Measurements from ENCODE around the gene IL17RE. TPM values are rescaled to one million over a fixed set of nuclear protein-coding genes. Genes with fewer than 3 reads are reported as not detected.

Gene IL17RE
- total and polyA plus RNA-seq, 2 of the 13 experiments (the other 11 are each of a cell fraction or from before 2014, with no cell fraction given): 14.5 to 24.1 TPM

GRCh38 chr3:9893739-9894138 lies 8.9 kb upstream of the IL17RE start:
- POLR2A ChIA-PET: interaction anchor here (1.7 to 2.3 kb wide), 5 partner anchors 9 to 53 kb away, joined by 3 to 16 read pairs (median 8); partner anchors contain the start of genes CRELD1, IL17RC, IL17RE and RPUSD3
- no peak overlapping the region for H3K27ac ChIP-seq (ENCODE audit: extremely low read length, insufficient read depth, low read length)
- H3K9me3 ChIP-seq (ENCODE audit: low read length): no peaks in the 10 kb centered on the region
- FAIRE-seq (no peak), DNase-seq (ENCODE audit: low spot score) (no peak), ATAC-seq (no peak)
- H3K4me3 ChIP-seq (replicated peaks in 1 of 3; ENCODE audit: insufficient read depth in 1 of 3, low read depth in 2 of 3, low read length in 3 of 3): no peak overlapping the region
- WGBS (ENCODE audit: low lambda C conversion rate): 100% methylated on average over 1 of the region's 1 CpG
- H3K4me2 ChIP-seq (ENCODE audit: low read depth, low read length): no peak overlapping the region
- CTCF ChIA-PET (ENCODE audit: low intra/inter-chr PET ratio, low total read pairs): no interaction called here
- peaks cover 26% of the 10 kb centered on the region for H3K79me2 ChIP-seq (ENCODE audit: insufficient read depth, low read length)
- H3K27me3 ChIP-seq (ENCODE audit: control insufficient read depth in 1 of 2, insufficient read depth in 2 of 2, low read length in 2 of 2): no peaks in the 10 kb centered on the region; a peak in 1 of 5 replicates
- intact Hi-C loops (cut with micrococcal nuclease; ENCODE audit: unreplicated experiment) (no loop called here), in situ Hi-C loops (cut with HindIII; ENCODE audit: extremely low pct_ligation_motif_present, low pct_unique_long_range_greater_than_20kb) (no loop called here)
- no peak for TF ChIP-seq TOE1 (CRISPR knock-in tag; IDR thresholded peaks at IDR 0.05)
- no peak for TF ChIP-seq RAD51 (IDR thresholded peaks at IDR 0.05; ENCODE audit: borderline replicate concordance)
- TF ChIP-seq MAFK (conservative IDR thresholded peaks at IDR 0.05 in 1 of 2, IDR thresholded peaks at IDR 0.05 in 1 of 2; ENCODE audit: low read length in 2 of 2): no peak
- no peak for TF ChIP-seq KDM3A (CRISPR knock-in tag; IDR thresholded peaks at IDR 0.05; ENCODE audit: low read depth)
- no peak for TF ChIP-seq TARDBP (CRISPR knock-in tag; IDR thresholded peaks at IDR 0.05)
- TF ChIP-seq MATR3 (CRISPR knock-in tag; IDR thresholded peaks at IDR 0.05): no peak
- peak; percentile 55; the same call in 1 of the 2 replicates for TF ChIP-seq RBFOX2 (IDR thresholded peaks at IDR 0.05; ENCODE audit: low read depth, low read length)
- TF ChIP-seq PAF1 (CRISPR knock-in tag; IDR thresholded peaks at IDR 0.05): peak; percentile 81; the same call in 1 of the 2 replicates
- no peak for TF ChIP-seq TBP (CRISPR knock-in tag; IDR thresholded peaks at IDR 0.05)
- TF ChIP-seq, protein P1, sequence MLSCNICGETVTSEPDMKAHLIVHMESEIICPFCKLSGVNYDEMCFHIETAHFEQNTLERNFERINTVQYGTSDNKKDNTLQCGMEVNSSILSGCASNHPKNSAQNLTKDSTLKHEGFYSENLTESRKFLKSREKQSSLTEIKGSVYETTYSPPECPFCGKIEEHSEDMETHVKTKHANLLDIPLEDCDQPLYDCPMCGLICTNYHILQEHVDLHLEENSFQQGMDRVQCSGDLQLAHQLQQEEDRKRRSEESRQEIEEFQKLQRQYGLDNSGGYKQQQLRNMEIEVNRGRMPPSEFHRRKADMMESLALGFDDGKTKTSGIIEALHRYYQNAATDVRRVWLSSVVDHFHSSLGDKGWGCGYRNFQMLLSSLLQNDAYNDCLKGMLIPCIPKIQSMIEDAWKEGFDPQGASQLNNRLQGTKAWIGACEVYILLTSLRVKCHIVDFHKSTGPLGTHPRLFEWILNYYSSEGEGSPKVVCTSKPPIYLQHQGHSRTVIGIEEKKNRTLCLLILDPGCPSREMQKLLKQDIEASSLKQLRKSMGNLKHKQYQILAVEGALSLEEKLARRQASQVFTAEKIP (CRISPR knock-in tag; IDR thresholded peaks at IDR 0.05; ENCODE audit: borderline replicate concordance): no peak
- TF ChIP-seq AGO2 (optimal IDR thresholded peaks at IDR 0.05; ENCODE audit: low read depth, low read length): peak; percentile 26
- TF ChIP-seq ZNF776 (CRISPR knock-in tag; IDR thresholded peaks at IDR 0.05): no peak
- no peak for TF ChIP-seq HNRNPUL1 (IDR thresholded peaks at IDR 0.05; ENCODE audit: low read depth, low read length)
- TF ChIP-seq POLR2AphosphoS5 (IDR thresholded peaks at IDR 0.05; ENCODE audit: low read depth, low read length): peak; percentile 36; the same call in 1 of the 2 replicates
- TF ChIP-seq KLF12 (CRISPR knock-in tag; IDR thresholded peaks at IDR 0.05; ENCODE audit: borderline replicate concordance): no peak
- TF ChIP-seq, protein P2, sequence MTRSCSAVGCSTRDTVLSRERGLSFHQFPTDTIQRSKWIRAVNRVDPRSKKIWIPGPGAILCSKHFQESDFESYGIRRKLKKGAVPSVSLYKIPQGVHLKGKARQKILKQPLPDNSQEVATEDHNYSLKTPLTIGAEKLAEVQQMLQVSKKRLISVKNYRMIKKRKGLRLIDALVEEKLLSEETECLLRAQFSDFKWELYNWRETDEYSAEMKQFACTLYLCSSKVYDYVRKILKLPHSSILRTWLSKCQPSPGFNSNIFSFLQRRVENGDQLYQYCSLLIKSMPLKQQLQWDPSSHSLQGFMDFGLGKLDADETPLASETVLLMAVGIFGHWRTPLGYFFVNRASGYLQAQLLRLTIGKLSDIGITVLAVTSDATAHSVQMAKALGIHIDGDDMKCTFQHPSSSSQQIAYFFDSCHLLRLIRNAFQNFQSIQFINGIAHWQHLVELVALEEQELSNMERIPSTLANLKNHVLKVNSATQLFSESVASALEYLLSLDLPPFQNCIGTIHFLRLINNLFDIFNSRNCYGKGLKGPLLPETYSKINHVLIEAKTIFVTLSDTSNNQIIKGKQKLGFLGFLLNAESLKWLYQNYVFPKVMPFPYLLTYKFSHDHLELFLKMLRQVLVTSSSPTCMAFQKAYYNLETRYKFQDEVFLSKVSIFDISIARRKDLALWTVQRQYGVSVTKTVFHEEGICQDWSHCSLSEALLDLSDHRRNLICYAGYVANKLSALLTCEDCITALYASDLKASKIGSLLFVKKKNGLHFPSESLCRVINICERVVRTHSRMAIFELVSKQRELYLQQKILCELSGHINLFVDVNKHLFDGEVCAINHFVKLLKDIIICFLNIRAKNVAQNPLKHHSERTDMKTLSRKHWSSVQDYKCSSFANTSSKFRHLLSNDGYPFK (CRISPR knock-in tag; IDR thresholded peaks at IDR 0.05; ENCODE audit: borderline replicate concordance): no peak
- TF ChIP-seq RCOR2 (CRISPR knock-in tag; IDR thresholded peaks at IDR 0.05): no peak
- H3K9ac ChIP-seq (ENCODE audit: insufficient read depth, low read depth, low read length): no peak overlapping the region
- H3K36me3 ChIP-seq (replicated peaks in 1 of 2; ENCODE audit: control insufficient read depth in 1 of 2, insufficient read depth in 2 of 2, low read length in 2 of 2): peaks cover 3 to 9% of the 10 kb centered on the region in 2 experiments; a peak in 4 of 5 replicates
- no peaks in the 10 kb centered on the region for H4K20me1 ChIP-seq (ENCODE audit: insufficient read depth, low read length)
- no TSS peak for BruUV-seq (replicated peaks)
- H2AFZ ChIP-seq (ENCODE audit: low read length): no peak overlapping the region
- peaks cover 69% of the 10 kb centered on the region for H3K4me1 ChIP-seq (ENCODE audit: insufficient read depth, low read length)

Measured in HepG2 (cell line).